ENCODE results near the gene ZNHIT3.

GRCh38 chr17:36501963-36502362 lies 15.5 kb downstream of the ZNHIT3 start:
- TF ChIP-seq POLR2A (IDR thresholded peaks at IDR 0.05; ENCODE audit: low read length) (no peak), GATA1 (IDR thresholded peaks at IDR 0.05; ENCODE audit: low read depth, low read length) (no peak)
